OCI-LY1 (cell line): ENCODE measurements around the gene CLEC10A.
"Not testable (repeated sequence)": the region's sequence is repeated elsewhere in the genome, so short reads cannot be mapped to it uniquely, and the experiment has no call there.

Experiments used
- EZH2 ChIP-seq: fragments of 200-600 bp; sonication (generic), shearing (Covaris generic); IDR thresholded peaks from 2 replicates; pipeline ENCODE4 v1.8.0; 2017; ENCODE audit warnings: borderline replicate concordance, mixed run types, mild to moderate bottlenecking, antibody characterized with exemption, low read length, moderate library complexity, mixed read lengths
- TF ChIP-seq, protein P1 (sequence below): fragments of 200-600 bp; sonication (generic), shearing (Covaris generic); IDR thresholded peaks from 2 replicates; pipeline ENCODE4 v1.5.1; 2017; ENCODE audit warnings: mild to moderate bottlenecking, antibody characterized with exemption, low read length, moderate library complexity, mixed read lengths

DNA sequence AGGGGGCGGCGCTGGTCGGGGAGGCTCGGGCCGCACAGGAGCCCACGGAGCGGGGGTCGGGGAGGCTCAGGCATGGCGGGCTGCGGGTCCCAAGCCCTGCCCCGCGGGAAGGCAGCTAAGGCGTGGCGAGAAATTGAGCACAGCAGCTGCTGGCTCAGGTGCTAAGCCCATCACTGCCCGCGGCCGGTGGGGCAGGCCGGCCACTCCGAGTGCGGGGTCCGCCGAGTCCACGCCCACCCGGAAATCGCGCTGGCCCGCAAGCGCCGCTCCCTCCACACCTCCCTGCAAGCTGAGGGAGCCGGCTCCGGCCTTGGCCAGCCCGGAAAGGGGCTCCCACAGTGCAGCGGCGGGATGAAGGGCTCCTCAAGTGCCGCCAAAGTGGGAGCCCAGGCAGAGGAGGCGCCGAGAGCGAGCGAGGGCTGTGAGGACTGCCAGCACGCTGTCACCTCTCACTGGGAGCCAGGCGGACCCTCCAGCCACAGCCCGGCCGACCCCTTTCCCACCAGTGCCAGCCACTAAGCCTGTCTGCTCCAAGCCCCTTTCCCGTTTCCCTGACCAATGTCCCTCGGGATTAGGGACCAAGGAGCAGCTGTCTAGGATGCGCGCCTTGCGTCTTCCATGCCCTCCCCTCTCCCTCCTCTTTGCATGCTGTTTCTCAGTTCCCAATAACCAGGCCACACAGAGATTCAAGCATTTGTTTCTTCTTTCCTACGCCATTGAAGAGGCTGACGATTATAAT lies 20.8 kb upstream of the CLEC10A start:
- TF ChIP-seq, protein P1, sequence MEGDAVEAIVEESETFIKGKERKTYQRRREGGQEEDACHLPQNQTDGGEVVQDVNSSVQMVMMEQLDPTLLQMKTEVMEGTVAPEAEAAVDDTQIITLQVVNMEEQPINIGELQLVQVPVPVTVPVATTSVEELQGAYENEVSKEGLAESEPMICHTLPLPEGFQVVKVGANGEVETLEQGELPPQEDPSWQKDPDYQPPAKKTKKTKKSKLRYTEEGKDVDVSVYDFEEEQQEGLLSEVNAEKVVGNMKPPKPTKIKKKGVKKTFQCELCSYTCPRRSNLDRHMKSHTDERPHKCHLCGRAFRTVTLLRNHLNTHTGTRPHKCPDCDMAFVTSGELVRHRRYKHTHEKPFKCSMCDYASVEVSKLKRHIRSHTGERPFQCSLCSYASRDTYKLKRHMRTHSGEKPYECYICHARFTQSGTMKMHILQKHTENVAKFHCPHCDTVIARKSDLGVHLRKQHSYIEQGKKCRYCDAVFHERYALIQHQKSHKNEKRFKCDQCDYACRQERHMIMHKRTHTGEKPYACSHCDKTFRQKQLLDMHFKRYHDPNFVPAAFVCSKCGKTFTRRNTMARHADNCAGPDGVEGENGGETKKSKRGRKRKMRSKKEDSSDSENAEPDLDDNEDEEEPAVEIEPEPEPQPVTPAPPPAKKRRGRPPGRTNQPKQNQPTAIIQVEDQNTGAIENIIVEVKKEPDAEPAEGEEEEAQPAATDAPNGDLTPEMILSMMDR: not testable (repeated sequence)
- not testable (repeated sequence) for TF ChIP-seq EZH2
